Kidney (tissue), 14 donors: ENCODE measurements around the gene PLD1. TPM values are rescaled to one million over a fixed set of nuclear protein-coding genes. Genes with fewer than 3 reads are reported as not detected.

Experiments used
- DNase-seq, 5 donors: peaks; one replicate each; pipeline ENCODE4 v3.0.0-alpha.2; 2013 to 2020
- FAIRE-seq: peaks from 2 replicates; lab custom pipeline; 2012; peaks lifted over from hg19 to GRCh38; lab: Jason Lieb, UNC
- H3K27ac ChIP-seq, 2 donors: one replicate each; pipeline ENCODE4 v1.7.0; 2013; ENCODE audit warnings: low read depth in 2 of 2, low read length in 2 of 2, inconsistent platforms in 1 of 2
- H3K27me3 ChIP-seq: one replicate; pipeline ENCODE4 v1.7.1; 2013; ENCODE audit warnings: low read length, inconsistent platforms; ENCODE audit not compliant: control insufficient read depth, insufficient read depth
- H3K36me3 ChIP-seq, 3 donors: one replicate each; pipeline versions ENCODE4 v1.7.0 to v1.7.1; 2013; ENCODE audit warnings: low read length in 3 of 3, control low read depth in 1 of 3, inconsistent platforms in 1 of 3; ENCODE audit not compliant: insufficient read depth in 3 of 3, control insufficient read depth in 2 of 3
- H3K4me1 ChIP-seq, 3 donors: one replicate each; pipeline versions ENCODE4 v1.7.0 to v1.7.1; 2013; ENCODE audit warnings: low read length in 3 of 3, inconsistent platforms in 1 of 3, low read depth in 1 of 3; ENCODE audit not compliant: control insufficient read depth in 2 of 3, insufficient read depth in 2 of 3
- H3K4me3 ChIP-seq, 3 donors: one replicate each; pipeline versions ENCODE4 v1.7.0 to v1.8.1; 2013; ENCODE audit warnings: low read length in 3 of 3, control low read depth in 1 of 3, inconsistent platforms in 1 of 3
- H3K9ac ChIP-seq, 3 donors: one replicate each; pipeline versions ENCODE4 v1.7.0 to v1.7.1; 2013; ENCODE audit warnings: low read length in 3 of 3, control low read depth in 1 of 3, inconsistent platforms in 1 of 3
- H3K9me3 ChIP-seq, 3 donors: one replicate each; pipeline versions ENCODE4 v1.7.0 to v1.7.1; 2013; ENCODE audit warnings: low read length in 3 of 3, control low read depth in 1 of 3, inconsistent platforms in 1 of 3; ENCODE audit not compliant: control insufficient read depth in 2 of 3, insufficient read depth in 1 of 3
- CTCF ChIP-seq: IDR thresholded peaks from 3 replicates; pipeline ENCODE4 v1.5.1; 2012; ENCODE audit warnings: mild to moderate bottlenecking, moderate library complexity, borderline replicate concordance; ENCODE audit not compliant: insufficient read depth; ENCODE audit errors: extremely low read depth
- intact Hi-C: fragments of 100-400 bp; cut with DNase I; formaldehyde crosslinking; loops from one replicate; pipeline ENCODE4 v1.11.1; 2022
- polyA plus RNA-seq: library from polyadenylated mRNA; stranded (reverse); fragments of 350-450 nt; fragmentation: Illumina TruSeq; extraction: RNeasy Lipid Tissue Mini Kit (QIAGEN cat#74804); gene quantifications from one replicate; pipeline ENCODE4 v1.2.3, GENCODE V29; 2014; ENCODE audit warnings: low read depth, low replicate concordance; ENCODE audit not compliant: insufficient read depth
- total RNA-seq: library from RNA; stranded (reverse); fragmentation: NEBNext Ultra II Directional; extraction: Animal tissue kit (Norgen Biotek cat#: 25700); gene quantifications from one replicate; pipeline ENCODE4 v1.2.1, GENCODE V29; 2021
- donor health status: control.
- donor health status: control.
- donor health status: control.
- donor health status: control.
- donor health status: control.
- donor health status: DM: yes; HTN: yes; CAD: no.
- donor health status: Normal renal cell carcinoma (clear cell type).

PLD1 gene
- total and polyA plus RNA-seq, 2 donors from 2014 or later: 11.2 to 24.3 TPM

DNA sequence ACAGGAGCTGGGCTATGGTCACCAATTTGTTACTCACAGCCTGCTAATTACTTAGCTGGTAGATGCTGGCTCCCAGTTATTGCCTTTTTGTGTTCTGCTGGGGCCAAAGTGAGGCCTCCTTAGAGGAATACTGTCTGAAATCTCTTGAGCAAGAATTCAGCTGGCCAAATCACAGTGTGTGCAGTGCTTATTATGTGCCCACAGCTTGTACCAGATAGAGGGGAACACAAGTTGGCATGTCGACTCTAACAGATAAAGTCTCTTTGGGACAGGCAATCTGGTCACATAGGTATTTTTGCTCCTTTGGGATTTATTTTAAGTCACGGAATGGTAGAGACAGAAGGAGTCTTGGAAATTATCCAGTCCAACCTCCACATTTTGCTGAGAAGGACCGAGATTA lies 26.6 kb upstream of the PLD1 start:
- peaks cover 0 to 3% (median 0%) of the 10 kb centered on the region in 3 donors for H3K4me1 ChIP-seq
- H3K9ac ChIP-seq: no peak overlapping the region
- no peak for TF ChIP-seq CTCF
- no peaks in the 10 kb centered on the region for H3K27me3 ChIP-seq
- no peaks in the 10 kb centered on the region for H3K9me3 ChIP-seq
- no peak overlapping the region for H3K4me3 ChIP-seq
- no peaks in the 10 kb centered on the region for H3K36me3 ChIP-seq
- DNase-seq (no peak), FAIRE-seq (no peak)
- intact Hi-C loops: no loop called here
- H3K27ac ChIP-seq: no peak overlapping the region

- intact Hi-C loops: no loop called here
- Histone ChIP-seq H3K4me3 (no peak overlapping the region), H3K4me1 (peaks cover 0 to 3% (median 0%) of the 10 kb centered on the region in 3 donors), H3K9ac (no peak overlapping the region), H3K9me3 (no peaks in the 10 kb centered on the region), H3K27ac (no peak overlapping the region), H3K36me3 (no peaks in the 10 kb centered on the region), H3K27me3 (no peaks in the 10 kb centered on the region)
- no peak for DNase-seq
- FAIRE-seq: no peak
- TF ChIP-seq CTCF: no peak
Measured at GRCh38 chr3:171835613-171836012, 25.3 kb upstream of the PLD1 start.

- no peaks in the 10 kb centered on the region for H3K36me3 ChIP-seq
- H3K27ac ChIP-seq: no peak overlapping the region
Measured at GRCh38 chr3:171835116-171835515, 24.8 kb upstream of the PLD1 start.

More at GRCh38 chr3:171835116-171835515, 24.8 kb upstream of the PLD1 start:
- no peak for TF ChIP-seq CTCF
- no peak overlapping the region for H3K9ac ChIP-seq
- peaks cover 0 to 3% (median 0%) of the 10 kb centered on the region in 3 donors for H3K4me1 ChIP-seq
- FAIRE-seq (no peak), DNase-seq (no peak)
- intact Hi-C loops: no loop called here
- H3K9me3 ChIP-seq: no peaks in the 10 kb centered on the region
- H3K27me3 ChIP-seq: no peaks in the 10 kb centered on the region
- no peak overlapping the region for H3K4me3 ChIP-seq
